HG03066 (cell line): Measurements from ENCODE around the gene CCNB3.

Experiments used
- ATAC-seq: cut with Tn5 transposase; IDR thresholded peaks from one replicate; pipeline ENCODE4 v1.9.1; 2021; ENCODE audit warnings: low read depth; ENCODE audit not compliant: unreplicated experiment

The CCNB3 gene

GRCh38 chrX:50333308-50333707, 128.7 kb downstream of the CCNB3 start:
- ATAC-seq, result no peak

GRCh38 chrX:50343917-50344316, 139.4 kb downstream of the CCNB3 start:
- no peak for ATAC-seq

- ATAC-seq, result no peak
Measured at GRCh38 chrX:50372966-50373365, 168.4 kb downstream of the CCNB3 start.

- ATAC-seq, result no peak
Measured at GRCh38 chrX:50375481-50376267, 171.1 kb downstream of the CCNB3 start.

GRCh38 chrX:50381729-50382415, 177.3 kb downstream of the CCNB3 start:
- no peak for ATAC-seq

GRCh38 chrX:50386520-50386919, 182.0 kb downstream of the CCNB3 start:
- ATAC-seq, result no peak

GRCh38 chrX:50393902-50394301, 189.3 kb downstream of the CCNB3 start:
- ATAC-seq, result no peak
